DND-41 (cell line): ENCODE results near the gene UBE2V1.
"Not testable (repeated sequence)": the region's sequence is repeated elsewhere in the genome, so short reads cannot be mapped to it uniquely, and the experiment has no call there.

Experiments used
- ATAC-seq: fragments of 200-7000 bp; cut with Tn5 transposase; 3 replicates; pipeline ENCODE4 v1.9.1; 2021; ENCODE audit warnings: low read depth; ENCODE audit not compliant: insufficient read depth
- DNase-seq: peaks from one replicate; pipeline ENCODE4 v3.0.0-alpha.2; 2020
- H2AFZ ChIP-seq: 2 replicates; pipeline ENCODE4 v1.6.0; 2012; ENCODE audit warnings: low read depth, low read length
- H3K27ac ChIP-seq: 2 replicates; pipeline ENCODE4 v1.5.1; 2012; ENCODE audit warnings: low read length, inconsistent platforms
- H3K27me3 ChIP-seq: fragments of 200-600 bp; sonication (generic); 2 replicates; pipeline ENCODE4 v1.6.0; 2012; ENCODE audit warnings: low read length, mild to moderate bottlenecking, inconsistent platforms; ENCODE audit not compliant: insufficient read depth, poor library complexity
- H3K36me3 ChIP-seq: 2 replicates; pipeline ENCODE4 v1.5.1; 2012; ENCODE audit warnings: low read length, inconsistent platforms; ENCODE audit not compliant: insufficient read depth
- H3K4me1 ChIP-seq: 2 replicates; pipeline ENCODE4 v1.5.1; 2012; ENCODE audit warnings: mild to moderate bottlenecking, low read length; ENCODE audit not compliant: insufficient read depth
- H3K4me2 ChIP-seq: 2 replicates; pipeline ENCODE4 v1.6.0; 2012; ENCODE audit warnings: mild to moderate bottlenecking, moderate library complexity, low read length, inconsistent platforms; ENCODE audit not compliant: insufficient read depth
- H3K4me3 ChIP-seq, 2 experiments: fragments of 200-600 bp in 1 of 2; shearing (Covaris generic) in 1 of 2; 2 replicates each; pipeline ENCODE4 v1.5.1; 2012 to 2016; ENCODE audit warnings: inconsistent platforms in 2 of 2, low read length in 2 of 2, mild to moderate bottlenecking in 2 of 2, low read depth in 1 of 2, moderate library complexity in 1 of 2
- H3K79me2 ChIP-seq: 2 replicates; pipeline ENCODE4 v1.6.0; 2012; ENCODE audit warnings: low read length, inconsistent platforms; ENCODE audit not compliant: insufficient read depth
- H3K9ac ChIP-seq: 2 replicates; pipeline ENCODE4 v1.6.0; 2012; ENCODE audit warnings: low read depth, mild to moderate bottlenecking, inconsistent platforms, low read length, moderate library complexity
- H3K9me3 ChIP-seq: 2 replicates; pipeline ENCODE4 v1.5.1; 2012; ENCODE audit warnings: low read length, moderate library complexity, mild to moderate bottlenecking, inconsistent platforms; ENCODE audit not compliant: insufficient read depth, severe bottlenecking
- H4K20me1 ChIP-seq: 2 replicates; pipeline ENCODE4 v1.6.0; 2012; ENCODE audit warnings: low read length; ENCODE audit not compliant: insufficient read depth
- CTCF ChIP-seq: IDR thresholded peaks from 2 replicates; pipeline ENCODE4 v1.5.1; 2012; ENCODE audit warnings: borderline replicate concordance, low read length, moderate library complexity, mild to moderate bottlenecking; ENCODE audit not compliant: poor library complexity, severe bottlenecking; ENCODE audit errors: extremely low read depth
- EZH2 ChIP-seq: IDR thresholded peaks from 3 replicates; pipeline ENCODE4 v1.6.1; 2012; ENCODE audit warnings: borderline replicate concordance, low read depth, mild to moderate bottlenecking, moderate library complexity, low read length, inconsistent platforms; ENCODE audit not compliant: severe bottlenecking

Gene UBE2V1

DNA sequence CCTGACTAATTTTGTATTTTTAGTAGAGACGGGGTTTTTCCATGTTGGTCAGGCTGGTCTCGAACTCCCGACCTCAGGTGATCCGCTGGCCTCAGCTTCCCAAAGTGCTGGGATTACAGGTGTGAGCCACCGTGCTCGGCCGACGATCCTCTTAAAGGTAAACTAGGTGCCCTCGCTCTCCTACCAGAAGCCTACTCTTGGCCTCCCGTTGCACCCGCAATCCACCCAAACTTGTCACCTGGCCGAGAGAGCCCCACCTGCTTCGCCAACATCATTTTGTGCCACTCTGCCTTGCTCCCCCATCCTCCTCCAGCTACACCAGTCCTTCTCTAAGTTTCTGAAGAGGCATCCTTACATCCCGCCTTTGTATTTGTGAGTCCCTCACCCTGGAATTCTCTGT, 10.4 kb downstream of the UBE2V1 start:
- H3K27ac ChIP-seq, H3K4me3 ChIP-seq: not testable (repeated sequence)

DNA sequence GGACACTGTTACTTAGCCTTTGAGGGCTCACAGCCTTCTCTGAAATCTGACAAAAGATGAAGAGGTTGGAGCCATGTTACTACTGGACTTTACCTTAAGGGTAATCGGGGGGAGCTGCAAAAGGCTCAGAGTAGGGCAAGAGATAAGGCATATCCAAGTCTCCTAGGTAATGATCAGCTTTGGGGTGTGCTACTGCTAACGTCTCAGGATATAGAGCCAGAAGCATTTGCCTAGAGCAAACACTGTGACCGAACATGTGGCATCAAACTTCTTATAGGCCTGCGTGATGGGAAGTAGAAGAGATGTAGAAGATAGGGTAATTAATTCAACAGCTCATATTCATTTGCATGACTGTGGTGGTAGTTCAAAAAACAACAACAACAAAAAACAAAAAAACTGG, 11.1 kb downstream of the UBE2V1 start:
- Histone ChIP-seq H3K9ac (no peak overlapping the region), H2AFZ (no peak overlapping the region), H3K4me1 (no peaks in the 10 kb centered on the region), H3K79me2 (peaks cover 100% of the 10 kb centered on the region), H3K27me3 (no peaks in the 10 kb centered on the region), H3K4me3 (no peak overlapping the region), H4K20me1 (peaks cover 74% of the 10 kb centered on the region), H3K36me3 (peaks cover 29% of the 10 kb centered on the region), H3K4me2 (no peak overlapping the region), H3K27ac (no peak overlapping the region), H3K9me3 (no peaks in the 10 kb centered on the region)
- ATAC-seq (no peak), DNase-seq (no peak)
- TF ChIP-seq EZH2: no peak
- TF ChIP-seq CTCF: no peak

More for the DNA sequence above, 10.4 kb downstream of the UBE2V1 start:
- H3K4me1 ChIP-seq, DNase-seq, H3K27me3 ChIP-seq, H3K9ac ChIP-seq, H3K4me2 ChIP-seq, H2AFZ ChIP-seq, H3K9me3 ChIP-seq, ATAC-seq: not testable (repeated sequence)
- Histone ChIP-seq H4K20me1 (peaks cover 74% of the 10 kb centered on the region), H3K79me2 (peaks cover 100% of the 10 kb centered on the region), H3K36me3 (peaks cover 24% of the 10 kb centered on the region)

DNA sequence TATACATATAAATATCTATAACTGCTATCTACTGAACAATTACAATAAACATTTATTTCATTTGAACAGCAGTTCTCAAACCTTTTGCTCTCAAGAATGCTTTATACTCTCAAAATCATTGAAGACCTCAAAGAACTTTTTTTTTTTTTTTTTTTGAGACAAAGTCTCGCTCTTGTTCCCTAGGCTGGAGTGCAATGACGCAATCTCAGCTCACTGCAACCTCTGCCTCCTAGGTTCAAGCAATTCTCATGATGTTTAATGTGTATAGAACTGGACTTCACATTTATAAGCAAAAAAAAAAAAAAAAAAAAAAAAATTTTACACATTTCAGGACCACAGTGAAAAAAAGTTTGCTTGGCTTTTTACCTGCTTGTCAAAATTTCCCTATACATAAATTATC, 11.7 kb downstream of the UBE2V1 start:
- DNase-seq (no peak), ATAC-seq (no peak)
- Histone ChIP-seq H3K9me3 (no peaks in the 10 kb centered on the region), H3K27me3 (no peaks in the 10 kb centered on the region), H2AFZ (no peak overlapping the region), H3K4me1 (no peaks in the 10 kb centered on the region), H3K27ac (no peak overlapping the region), H3K36me3 (peaks cover 35% of the 10 kb centered on the region), H3K79me2 (peaks cover 100% of the 10 kb centered on the region), H3K4me2 (no peak overlapping the region), H3K9ac (no peak overlapping the region), H4K20me1 (peaks cover 73% of the 10 kb centered on the region), H3K4me3 (no peak overlapping the region)
- no peak for TF ChIP-seq EZH2
- no peak for TF ChIP-seq CTCF

GRCh38 chr20:50100552-50100951, 12.4 kb downstream of the UBE2V1 start:
- H3K9ac ChIP-seq: no peak overlapping the region
- H3K9me3 ChIP-seq: no peaks in the 10 kb centered on the region
- H3K27me3 ChIP-seq: no peaks in the 10 kb centered on the region
- no peak overlapping the region for H2AFZ ChIP-seq
- peaks cover 100% of the 10 kb centered on the region for H3K79me2 ChIP-seq
- no peak overlapping the region for H3K4me2 ChIP-seq
- no peak for ATAC-seq
- DNase-seq: no peak
- H3K27ac ChIP-seq: no peak overlapping the region
- no peak for TF ChIP-seq EZH2
- H3K36me3 ChIP-seq: peaks cover 43% of the 10 kb centered on the region
- H3K4me1 ChIP-seq: no peaks in the 10 kb centered on the region
- no peak overlapping the region for H3K4me3 ChIP-seq
- peaks cover 76% of the 10 kb centered on the region for H4K20me1 ChIP-seq
